Measurements from ENCODE around the gene NTN1. TPM values are rescaled to one million over a fixed set of nuclear protein-coding genes. Genes with fewer than 3 reads are reported as not detected.

NTN1 gene
- polyA plus RNA-seq, 3 donors: 0.03 to 0.04 TPM; not detected in 1

GRCh38 chr17:9006175-9006767, 15.0 kb upstream of the NTN1 start:
- Histone ChIP-seq H3K27ac (ENCODE audit: low read depth in 1 of 2, low read length in 2 of 2) (no peak overlapping the region), H3K9me3 (replicated peaks in 1 of 2; ENCODE audit: control insufficient read depth in 1 of 2, insufficient read depth in 1 of 2, low read length in 2 of 2) (peaks cover 4 to 22% of the 10 kb centered on the region in 2 donors), H3K4me2 (replicated peaks; ENCODE audit: extremely low read depth, low read length, poor library complexity, severe bottlenecking) (no peak overlapping the region), H3K27me3 (ENCODE audit: control insufficient read depth in 2 of 2, insufficient read depth in 2 of 2, low read length in 2 of 2) (peaks cover 56 to 84% of the 10 kb centered on the region in 2 donors), H3K4me1 (ENCODE audit: control insufficient read depth in 1 of 2, insufficient read depth in 2 of 2, low read length in 2 of 2) (peaks cover 22 to 25% of the 10 kb centered on the region in 2 donors), H3K79me2 (ENCODE audit: insufficient read depth, low read length) (no peaks in the 10 kb centered on the region), H2AFZ (ENCODE audit: insufficient read depth, low read depth, low read length, poor library complexity, severe bottlenecking) (no peak overlapping the region), H3K4me3 (replicated peaks in 1 of 3; ENCODE audit: low read depth in 2 of 3, low read length in 3 of 3) (no peak overlapping the region), H4K20me1 (ENCODE audit: insufficient read depth, low read length) (no peaks in the 10 kb centered on the region), H3K9ac (ENCODE audit: insufficient read depth, low read length, poor library complexity, severe bottlenecking) (no peak overlapping the region), H3K36me3 (replicated peaks in 1 of 2; ENCODE audit: control insufficient read depth in 1 of 2, insufficient read depth in 2 of 2, low read length in 2 of 2) (no peaks in the 10 kb centered on the region)
- H3K27me3 Mint-ChIP-seq (ENCODE audit: low read depth in 3 of 3): peaks cover 62 to 82% (median 71%) of the 10 kb centered on the region in 3 donors
- no peak for DNase-seq
- H3K36me3 Mint-ChIP-seq: peaks cover 11 to 18% of the 10 kb centered on the region in 2 donors
- peak overlapping the region in 1 of 2 donors; percentile 87 for H3K4me3 Mint-ChIP-seq
- 89% methylated on average over 4 of the region's 7 CpGs for WGBS (ENCODE audit: insufficient coverage)
- intact Hi-C loops (cut with micrococcal nuclease): no loop called here
- H3K4me1 Mint-ChIP-seq: peaks cover 27% of the 10 kb centered on the region
- H3K9me3 Mint-ChIP-seq: peaks cover 0 to 13% (median 11%) of the 10 kb centered on the region in 7 donors
- H3K27ac Mint-ChIP-seq: no peak overlapping the region
- TF ChIP-seq CTCF (IDR thresholded peaks at IDR 0.05): no peak

GRCh38 chr17:9007052-9007714, 14.1 kb upstream of the NTN1 start:
- TF ChIP-seq CTCF (IDR thresholded peaks at IDR 0.05): peak; percentile 21
- H3K27me3 ChIP-seq (ENCODE audit: control insufficient read depth in 2 of 2, insufficient read depth in 2 of 2, low read length in 2 of 2): peaks cover 49 to 79% of the 10 kb centered on the region in 2 donors
- H3K9me3 Mint-ChIP-seq: peaks cover 0 to 12% (median 11%) of the 10 kb centered on the region in 7 donors
- peaks cover 16 to 24% of the 10 kb centered on the region in 2 donors for H3K4me1 ChIP-seq (ENCODE audit: control insufficient read depth in 1 of 2, insufficient read depth in 2 of 2, low read length in 2 of 2)
- WGBS (ENCODE audit: insufficient coverage): 90% methylated on average over 2 of the region's 2 CpGs
- no peaks in the 10 kb centered on the region for H4K20me1 ChIP-seq (ENCODE audit: insufficient read depth, low read length)
- no peak overlapping the region for H2AFZ ChIP-seq (ENCODE audit: insufficient read depth, low read depth, low read length, poor library complexity, severe bottlenecking)
- H3K27ac ChIP-seq (ENCODE audit: low read depth in 1 of 2, low read length in 2 of 2): no peak overlapping the region
- intact Hi-C loops (cut with micrococcal nuclease): no loop called here
- H3K4me3 Mint-ChIP-seq: peak overlapping the region in 1 of 2 donors; percentile 79
- peaks cover 4 to 22% of the 10 kb centered on the region in 2 donors for H3K9me3 ChIP-seq (replicated peaks in 1 of 2; ENCODE audit: control insufficient read depth in 1 of 2, insufficient read depth in 1 of 2, low read length in 2 of 2)
- H3K4me1 Mint-ChIP-seq: peaks cover 19% of the 10 kb centered on the region
- no peaks in the 10 kb centered on the region for H3K36me3 ChIP-seq (replicated peaks in 1 of 2; ENCODE audit: control insufficient read depth in 1 of 2, insufficient read depth in 2 of 2, low read length in 2 of 2)
- no peak overlapping the region for H3K9ac ChIP-seq (ENCODE audit: insufficient read depth, low read length, poor library complexity, severe bottlenecking)
- H3K4me2 ChIP-seq (replicated peaks; ENCODE audit: extremely low read depth, low read length, poor library complexity, severe bottlenecking): no peak overlapping the region
- H3K27me3 Mint-ChIP-seq (ENCODE audit: low read depth in 3 of 3): peaks cover 53 to 76% (median 64%) of the 10 kb centered on the region in 3 donors
- H3K36me3 Mint-ChIP-seq: peaks cover 11 to 15% of the 10 kb centered on the region in 2 donors
- no peak overlapping the region for H3K4me3 ChIP-seq (replicated peaks in 1 of 3; ENCODE audit: low read depth in 2 of 3, low read length in 3 of 3)
- no peak for DNase-seq
- no peaks in the 10 kb centered on the region for H3K79me2 ChIP-seq (ENCODE audit: insufficient read depth, low read length)
- no peak overlapping the region for H3K27ac Mint-ChIP-seq
